OCI-LY7 (cell line): Measurements from ENCODE around the gene PRR15L.

Experiments
- CTCF ChIP-seq: fragments of 200-600 bp; sonication (generic); conservative IDR thresholded peaks from 2 replicates; pipeline ENCODE4 v1.5.1; 2014; ENCODE audit warnings: mild to moderate bottlenecking, antibody characterized with exemption, low read length, moderate library complexity, mixed read lengths
- EZH2phosphoT487 ChIP-seq: fragments of 200-600 bp; sonication (generic); IDR thresholded peaks from 2 replicates; pipeline ENCODE4 v1.6.1; 2018; ENCODE audit warnings: low read depth, borderline replicate concordance, mild to moderate bottlenecking, mixed run types, antibody characterized with exemption, low read length, moderate library complexity, mixed read lengths

GRCh38 chr17:47989700-47990099 lies 32.0 kb upstream of the PRR15L start:
- TF ChIP-seq CTCF (no peak), EZH2phosphoT487 (no peak)
